GM12874 (cell line): ENCODE measurements around the gene PCCA.

Experiments
- CTCF ChIP-seq: IDR thresholded peaks from 2 replicates; pipeline ENCODE4 v1.5.1; 2011; ENCODE audit warnings: low read depth, mild to moderate bottlenecking, control low read depth, low read length, moderate library complexity; ENCODE audit not compliant: insufficient read depth

Gene PCCA

GRCh38 chr13:100208626-100209025, 119.7 kb downstream of the PCCA start:
- no peak for TF ChIP-seq CTCF

- no peak for TF ChIP-seq CTCF
These were observed 121.2 kb downstream of the PCCA start for GRCh38 chr13:100209857-100210825.

- no peak for TF ChIP-seq CTCF
These were observed 122.3 kb downstream of the PCCA start for GRCh38 chr13:100211016-100211710.

GRCh38 chr13:100212904-100213553, 124.1 kb downstream of the PCCA start:
- no peak for TF ChIP-seq CTCF

- no peak for TF ChIP-seq CTCF
These were observed 124.7 kb downstream of the PCCA start for GRCh38 chr13:100213576-100213975.

- TF ChIP-seq CTCF, result no peak
These were observed 126.0 kb downstream of the PCCA start for GRCh38 chr13:100214886-100215285.

- TF ChIP-seq CTCF, result no peak
These were observed 132.3 kb downstream of the PCCA start for GRCh38 chr13:100221166-100221565.
